ENCODE data around the gene FMN2.

GRCh38 chr1:240107058-240107684 is 15.5 kb downstream of the FMN2 start:
- TF ChIP-seq CTCF (IDR thresholded peaks at IDR 0.05; ENCODE audit: poor library complexity) (no peak), EZH2phosphoT487 (IDR thresholded peaks at IDR 0.05; ENCODE audit: low read depth, severe bottlenecking, unreplicated experiment) (no peak), EZH2 (IDR thresholded peaks at IDR 0.05; ENCODE audit: borderline replicate concordance) (no peak)
